GM18858 (cell line): ENCODE data around the gene UROS.
A peak's percentile ranks its signal among the peaks of the same experiment; 100 is the strongest.

ENCODE experiments used
- ATAC-seq: cut with Tn5 transposase; IDR thresholded peaks from one replicate; pipeline ENCODE4 v1.9.1; 2021; ENCODE audit not compliant: unreplicated experiment

The UROS gene

DNA sequence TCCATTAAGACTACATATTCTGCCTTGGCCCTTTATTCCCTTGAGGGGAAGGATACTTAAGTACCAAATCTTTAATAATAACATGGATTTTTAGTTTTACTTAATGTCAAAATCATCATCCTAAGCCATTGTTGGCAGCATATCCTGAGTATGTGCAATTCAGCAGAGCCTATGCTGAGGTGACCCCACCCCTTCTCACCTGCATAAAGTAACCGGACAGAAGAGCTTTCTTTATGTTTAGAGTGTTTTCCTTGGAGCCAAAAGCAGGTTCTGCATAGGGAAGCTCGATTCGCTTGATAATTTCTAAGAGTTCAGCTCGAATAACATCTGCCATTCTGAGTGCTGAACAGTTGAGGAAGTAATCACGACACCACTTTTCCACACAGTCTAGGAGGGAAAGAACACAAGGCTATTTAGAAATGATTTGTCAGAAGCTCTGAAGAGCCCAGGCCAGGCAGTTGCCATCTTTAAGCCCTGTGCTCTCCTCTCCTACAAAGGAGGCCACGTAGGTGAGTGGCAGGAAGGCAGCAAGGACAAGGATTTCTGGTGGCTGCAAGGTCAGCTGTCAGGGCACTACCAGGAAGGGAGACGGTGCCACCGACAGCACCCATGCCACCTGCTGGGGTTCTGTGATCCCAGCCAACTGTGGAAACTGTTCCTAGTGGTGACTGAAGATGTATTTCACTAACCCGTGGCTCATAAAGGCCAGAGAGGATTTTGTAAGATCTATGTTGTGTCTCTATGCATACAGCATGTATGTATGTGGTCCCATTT lies 15.9 kb upstream of the UROS start:
- no peak for ATAC-seq

DNA sequence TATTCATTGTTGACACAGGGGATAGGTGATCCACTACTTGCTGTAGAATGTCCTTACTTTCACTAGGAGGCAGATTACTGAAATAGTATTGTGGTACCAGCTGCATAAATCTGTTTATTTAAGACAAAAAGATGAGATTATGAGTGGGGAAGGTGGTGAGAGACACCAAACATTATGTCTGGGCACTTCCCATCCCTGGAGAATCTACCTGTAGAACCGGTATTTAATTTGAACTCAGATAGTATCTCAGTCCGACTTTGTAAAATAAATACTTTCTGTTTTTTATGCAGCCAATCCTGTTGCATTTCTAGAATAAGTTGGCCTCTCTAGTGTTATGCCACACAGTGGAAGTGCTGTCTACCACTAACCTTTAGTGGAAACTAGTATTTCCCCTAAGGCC lies 13.7 kb upstream of the UROS start:
- ATAC-seq = no peak

DNA sequence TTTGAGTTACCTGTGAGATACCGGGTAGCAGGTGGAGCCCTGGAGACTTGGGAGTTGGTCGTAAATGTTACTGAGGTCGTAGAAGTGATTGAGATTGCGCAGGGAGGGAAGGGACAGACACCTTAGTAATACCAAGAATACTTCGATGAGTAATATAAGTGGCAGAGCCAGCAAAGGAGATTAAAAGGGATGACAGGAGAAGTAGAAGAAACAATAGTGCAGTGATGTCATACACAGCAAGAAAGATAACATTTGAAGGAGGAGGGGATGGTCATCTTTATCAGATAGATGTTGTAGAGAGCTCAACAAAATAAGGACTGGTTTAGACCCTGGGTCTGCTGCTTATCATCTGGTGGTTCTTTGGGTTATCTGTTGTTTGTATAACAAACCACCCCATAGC lies 5.3 kb upstream of the UROS start:
- ATAC-seq = no peak

DNA sequence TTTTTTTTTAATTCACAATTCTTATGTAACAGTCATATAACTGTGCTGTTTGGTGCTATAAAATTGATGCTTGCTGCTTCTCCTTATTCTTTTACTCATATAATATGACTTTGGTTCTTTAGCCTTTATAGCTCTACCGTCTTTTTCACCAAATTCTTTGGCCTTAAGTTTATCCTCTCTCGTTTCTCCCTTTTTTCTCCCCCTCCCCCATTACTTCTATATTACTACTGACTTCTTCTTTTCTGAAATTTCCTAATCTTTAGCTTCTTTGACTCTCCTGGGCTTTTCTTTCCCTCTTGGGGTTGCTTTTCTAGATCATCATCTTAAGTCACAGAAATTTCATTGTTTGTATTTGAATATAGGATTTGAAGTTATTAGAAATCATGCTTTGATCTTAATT lies 4.1 kb upstream of the UROS start:
- ATAC-seq = no peak

DNA sequence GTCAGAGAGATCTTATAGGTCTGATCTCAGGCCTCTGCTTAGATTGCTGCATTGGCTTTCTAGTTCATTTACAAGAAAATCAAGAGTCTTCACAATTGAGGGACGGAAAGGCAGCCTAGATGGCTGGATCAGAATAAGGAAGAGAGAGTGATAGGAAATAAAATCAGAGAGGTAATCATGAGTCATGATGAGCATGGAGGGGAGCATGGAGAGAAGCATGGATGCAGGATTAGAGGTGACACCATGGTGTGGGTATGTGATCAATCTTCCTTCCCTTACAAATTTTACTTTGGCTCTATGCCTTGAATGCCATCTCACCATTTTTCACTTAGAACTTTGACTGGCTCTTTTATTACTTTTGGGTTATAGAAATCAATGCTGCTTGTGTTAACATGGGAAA lies 1.7 kb upstream of the UROS start:
- no peak for ATAC-seq

DNA sequence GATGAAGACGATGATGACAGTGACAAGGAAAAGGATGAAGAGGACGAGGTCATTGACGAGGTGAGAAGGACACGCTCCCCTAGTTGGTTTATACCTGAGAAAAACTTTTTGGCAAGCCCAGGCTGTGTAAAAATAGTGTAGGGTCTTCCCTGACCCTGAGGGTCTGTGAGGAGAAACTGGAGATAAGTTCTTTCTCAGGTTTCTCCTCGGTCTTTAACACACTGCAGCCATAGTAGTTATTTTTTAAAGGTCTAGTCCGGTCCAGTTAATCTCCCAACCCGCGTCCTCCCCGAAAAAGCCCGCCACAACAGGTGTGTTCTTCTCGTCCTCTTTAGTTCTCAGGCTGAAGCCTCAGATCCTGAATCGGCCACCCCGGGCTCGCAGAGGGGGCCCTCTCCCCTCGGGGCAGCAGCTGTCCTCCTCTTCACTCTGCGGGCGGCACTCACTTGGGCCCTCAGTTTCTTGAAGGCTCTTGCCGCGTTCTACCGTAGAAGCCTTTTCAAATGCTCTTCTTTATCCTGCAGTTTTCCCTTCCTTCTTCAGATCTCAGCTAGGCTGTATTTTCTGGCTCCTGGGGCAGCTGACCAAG lies 699 bp upstream of the UROS start:
- ATAC-seq = no peak

DNA sequence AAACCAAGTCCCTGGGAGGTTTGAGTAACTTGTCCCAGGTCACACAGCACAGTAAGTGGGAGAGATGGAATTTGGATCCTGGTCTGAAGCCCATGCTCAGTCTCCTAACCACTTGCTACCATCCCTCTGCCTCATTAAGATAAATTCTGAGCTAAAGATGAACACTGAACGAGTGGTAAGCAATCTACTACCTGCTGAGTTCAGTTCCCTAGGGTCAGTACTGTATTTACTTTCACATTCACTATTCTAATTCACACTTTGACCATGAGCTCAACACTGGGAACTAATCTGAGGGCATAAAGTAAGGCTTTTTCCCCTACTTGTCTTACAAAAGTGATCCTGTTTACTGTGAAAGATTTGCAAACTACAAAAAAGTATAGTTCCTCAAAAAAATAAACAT lies 2.4 kb downstream of the UROS start:
- peak; percentile 40 for ATAC-seq

DNA sequence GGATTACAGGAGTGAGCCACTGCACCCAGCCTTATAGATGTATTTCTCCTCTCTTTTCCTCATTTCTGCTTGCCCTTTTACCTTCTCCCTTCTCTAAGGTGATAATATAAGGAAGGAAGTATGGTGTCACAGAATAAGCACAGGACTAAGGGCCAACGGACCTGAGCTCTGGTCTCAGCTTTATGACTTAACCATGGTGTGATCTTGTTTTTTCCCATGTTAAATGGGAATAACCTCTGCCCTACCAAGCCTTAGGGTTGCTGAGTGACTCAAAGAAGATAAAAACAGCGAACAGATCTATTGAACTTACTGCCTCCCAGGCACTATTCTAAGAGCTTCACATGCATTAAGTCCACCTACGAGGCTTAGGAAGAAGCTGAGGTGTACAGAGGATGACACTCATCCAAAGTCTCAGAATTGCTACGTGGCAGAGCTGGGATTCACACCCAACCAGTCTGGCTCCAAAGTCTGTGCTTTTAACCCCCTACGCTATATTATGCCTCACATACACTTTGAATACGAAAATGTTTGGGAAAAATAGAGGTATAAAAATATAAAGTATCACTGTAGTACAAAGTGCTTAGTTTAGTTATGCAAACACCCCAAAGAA lies 5.6 kb downstream of the UROS start:
- no peak for ATAC-seq

DNA sequence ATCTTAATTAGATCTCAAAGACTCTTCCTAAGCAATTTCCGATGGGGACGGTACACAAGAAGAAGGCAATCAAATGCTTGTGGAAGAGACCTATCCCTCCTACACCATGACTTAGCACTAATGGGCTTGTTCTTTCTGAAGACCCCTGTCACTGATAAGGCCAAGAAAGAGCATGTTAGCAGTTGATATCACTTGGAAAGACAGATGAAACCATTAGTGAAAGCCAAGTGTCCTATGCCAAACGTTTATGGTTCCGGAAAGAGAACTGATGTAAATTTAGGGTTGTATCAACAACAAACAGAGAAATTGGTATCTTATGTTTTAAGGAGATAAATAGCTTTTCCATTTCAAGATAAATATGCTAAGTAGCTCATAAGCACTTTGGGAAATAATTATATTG lies 6.5 kb downstream of the UROS start:
- ATAC-seq = no peak

DNA sequence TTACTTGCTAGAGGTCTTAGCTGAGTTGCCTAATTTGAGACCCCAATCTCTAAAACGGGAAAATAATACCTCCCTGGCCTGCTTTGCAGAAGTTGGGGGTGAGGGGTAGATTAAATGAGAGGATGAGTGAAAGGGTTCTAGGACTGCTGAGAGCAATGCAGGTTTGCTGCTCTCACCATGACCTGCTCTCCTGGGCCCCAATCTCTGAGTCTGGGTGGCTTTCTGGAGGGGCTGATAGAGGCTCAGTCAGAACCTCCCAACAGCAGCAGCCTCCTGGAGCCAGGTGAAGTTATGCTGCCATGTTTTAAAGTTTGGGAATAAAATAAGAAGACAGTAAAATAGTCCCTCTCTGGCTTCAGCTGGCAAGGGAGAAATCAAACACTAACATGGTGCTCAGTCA lies 7.3 kb downstream of the UROS start:
- no peak for ATAC-seq

DNA sequence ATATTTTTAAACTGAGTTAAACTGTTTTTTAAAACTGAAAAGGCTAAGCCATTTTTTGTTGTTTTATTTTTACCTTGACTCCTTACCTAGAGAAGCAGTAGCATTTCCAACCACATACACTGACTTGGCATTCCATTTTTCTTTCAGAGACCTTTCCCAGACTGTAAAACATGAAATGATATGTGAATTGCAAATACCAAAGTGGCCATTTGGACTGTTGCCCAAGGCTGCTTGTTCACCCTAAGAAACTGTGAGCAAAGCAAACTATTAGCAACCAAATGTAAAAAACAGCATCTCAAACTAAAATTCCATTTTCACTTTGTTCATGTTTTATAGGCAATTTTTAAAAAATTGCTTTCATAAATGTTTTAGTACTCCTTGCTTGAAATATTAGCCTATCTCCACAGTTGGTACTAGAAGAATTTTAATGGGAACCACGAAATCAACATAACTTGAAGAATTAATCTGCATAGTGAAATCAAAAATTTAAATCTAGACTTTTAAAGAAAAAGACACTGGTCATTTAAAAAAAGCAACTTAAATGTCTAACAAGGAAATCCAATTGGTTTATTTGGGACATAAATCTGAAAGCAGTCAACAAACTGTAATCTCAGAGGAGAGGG lies 10.8 kb downstream of the UROS start:
- no peak for ATAC-seq

DNA sequence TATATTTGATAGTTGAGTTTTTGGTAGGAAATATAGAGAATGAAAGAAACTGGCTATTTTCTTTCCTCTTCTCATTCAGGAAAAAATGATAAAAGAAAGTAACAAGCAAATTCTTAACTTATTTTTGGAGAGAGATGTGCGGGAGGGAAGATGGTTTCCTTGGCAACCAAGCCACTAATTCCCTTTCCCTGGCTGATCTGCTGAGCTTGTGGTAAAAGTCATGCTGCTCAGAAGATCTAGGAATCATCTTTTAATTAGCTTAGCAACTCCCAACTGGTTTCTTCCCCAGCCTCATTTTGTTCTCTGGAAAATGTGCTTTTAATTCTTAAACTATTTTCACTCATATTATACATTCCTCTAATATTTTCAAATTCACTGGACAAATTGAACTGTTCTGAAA lies 11.8 kb downstream of the UROS start:
- ATAC-seq = no peak

DNA sequence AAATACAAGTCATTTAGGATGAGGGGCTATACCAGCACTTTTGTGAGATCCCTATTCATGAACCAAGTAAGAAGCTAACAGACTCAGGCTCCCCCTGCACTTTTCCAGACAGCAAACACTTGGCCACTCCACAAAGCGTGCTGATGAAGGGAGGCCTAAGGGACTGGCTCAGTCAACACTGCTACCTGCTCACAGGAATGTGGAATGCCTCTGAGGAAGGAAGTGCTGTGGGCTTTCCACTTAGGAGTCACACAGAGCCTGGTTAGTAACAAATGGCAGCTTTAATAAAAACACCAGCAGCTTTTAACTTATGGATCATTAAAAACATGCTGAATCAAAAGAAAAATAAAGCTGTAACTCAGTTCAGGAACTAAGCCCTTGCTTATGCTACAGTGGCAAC lies 15.0 kb downstream of the UROS start:
- ATAC-seq = no peak

DNA sequence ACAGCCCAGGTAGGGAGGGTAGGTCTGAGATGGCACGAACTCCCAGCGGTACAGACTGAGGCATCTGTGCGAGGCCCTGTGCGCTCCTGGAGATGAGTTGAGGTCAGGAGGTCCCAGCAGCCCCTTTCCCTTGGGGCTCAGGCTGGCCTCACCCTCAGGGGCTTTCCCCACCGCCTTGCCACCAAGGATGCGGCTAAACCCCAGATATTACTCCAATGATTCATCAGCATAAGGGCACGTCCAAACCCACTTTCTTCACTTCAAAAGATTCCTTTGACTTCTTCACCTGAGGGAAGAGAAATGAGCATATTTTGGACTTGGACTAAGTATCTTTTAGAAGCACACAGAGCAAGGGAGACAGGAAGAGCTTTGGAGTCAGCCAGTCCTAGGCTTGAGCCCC lies 20.3 kb downstream of the UROS start:
- no peak for ATAC-seq

DNA sequence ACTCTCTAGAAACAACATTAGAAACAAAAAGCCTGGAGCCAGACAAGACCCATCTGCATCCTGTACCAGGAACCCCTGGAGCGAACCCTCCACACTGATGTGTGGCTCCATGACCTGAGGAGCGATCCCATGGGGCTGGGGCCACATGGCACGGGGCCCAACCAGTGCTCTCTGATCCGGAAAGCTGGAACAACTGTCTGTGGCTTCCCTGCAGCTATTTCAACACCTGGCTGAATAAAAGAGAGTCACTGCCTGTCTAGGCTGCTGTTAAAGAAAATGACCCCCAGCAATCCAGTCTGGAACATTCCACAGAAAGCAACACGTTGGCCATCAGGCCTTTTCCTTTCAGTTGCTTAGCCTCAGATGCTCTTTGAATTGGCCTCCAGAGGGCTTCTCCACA lies 20.9 kb downstream of the UROS start:
- no peak for ATAC-seq

DNA sequence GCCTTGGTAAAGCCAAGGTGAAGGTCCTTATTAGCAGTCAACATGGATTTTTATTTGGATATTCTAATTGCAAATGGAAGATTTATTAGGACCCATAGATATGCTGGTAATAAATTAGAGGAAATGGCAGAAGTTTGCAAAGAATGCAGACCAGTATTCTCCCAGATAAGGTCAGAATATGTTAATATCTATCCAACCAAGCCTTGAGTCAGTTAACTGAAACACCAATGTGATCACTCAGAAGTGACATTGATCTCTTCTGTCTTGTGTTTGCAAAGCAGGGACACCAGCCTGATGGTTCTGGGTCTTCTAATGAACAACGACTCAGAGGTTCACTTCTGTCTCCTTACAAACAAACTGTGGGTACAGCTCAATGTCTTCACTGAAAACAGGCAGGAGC lies 21.5 kb downstream of the UROS start:
- no peak for ATAC-seq

DNA sequence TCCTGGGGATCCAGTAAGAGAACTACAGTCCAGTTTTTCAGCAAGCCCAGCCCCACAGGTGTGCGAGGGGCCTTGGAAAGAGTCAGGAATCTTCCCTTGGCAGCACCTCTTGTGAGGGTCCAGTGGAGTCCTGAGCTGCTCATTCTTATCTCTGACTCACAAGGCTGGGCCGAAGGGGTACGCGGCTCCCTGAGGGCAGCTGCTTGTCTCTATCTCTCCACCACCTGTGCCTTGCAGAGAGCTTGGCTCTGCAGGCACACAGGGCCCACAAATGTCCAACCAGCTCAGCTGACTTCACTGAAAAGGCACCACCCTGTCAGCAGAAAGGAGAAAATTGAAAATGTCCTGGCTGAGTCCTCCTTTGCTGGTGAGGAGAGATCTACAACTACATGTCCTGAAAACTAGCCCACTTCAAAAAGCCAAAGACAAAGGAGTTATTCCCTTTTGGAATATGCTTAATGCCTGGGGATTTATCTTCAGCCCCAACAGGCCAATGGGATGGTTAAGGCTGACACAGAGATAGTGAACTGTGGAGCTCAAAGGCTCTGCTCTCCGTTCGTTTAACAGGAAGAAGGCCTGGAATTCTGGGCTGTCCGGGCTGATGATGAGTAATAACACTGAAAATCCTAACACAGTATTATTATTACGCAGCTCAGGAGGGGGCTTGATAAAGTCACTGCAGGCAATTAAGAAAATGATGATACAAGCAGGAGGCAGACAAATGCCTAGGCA lies 23.4 kb downstream of the UROS start:
- no peak for ATAC-seq

DNA sequence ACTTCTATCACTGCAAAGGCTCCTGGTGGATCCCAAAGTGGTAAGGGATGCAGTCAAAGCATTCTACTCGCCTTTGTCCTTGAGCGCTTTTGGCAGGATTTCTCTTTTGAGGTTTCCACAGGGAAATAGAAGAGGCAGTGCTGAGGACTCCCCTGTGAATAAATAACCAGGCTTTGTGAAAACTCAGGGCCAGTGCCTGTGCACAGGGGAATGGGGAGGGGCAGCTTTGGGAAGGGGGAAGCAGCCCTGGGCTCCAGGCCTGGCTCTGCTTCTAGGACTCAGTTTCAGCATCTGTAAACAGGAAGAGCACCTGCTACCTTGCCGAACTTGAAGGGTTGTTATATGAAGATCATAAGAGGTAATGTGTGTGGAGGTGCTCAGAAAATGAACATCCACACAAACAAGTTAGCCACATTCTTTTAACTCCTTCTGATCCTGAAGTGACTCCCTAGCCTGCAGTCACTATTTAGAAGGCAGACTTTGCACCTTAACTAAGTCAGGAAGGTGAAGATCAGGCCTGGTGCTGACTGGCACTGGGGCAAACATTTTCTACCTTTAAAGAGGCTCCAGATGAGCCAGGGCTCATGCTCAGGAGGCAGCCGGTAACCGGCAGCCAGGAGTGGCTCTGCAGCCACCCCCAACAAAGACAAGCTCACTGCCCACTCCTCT lies 24.9 kb downstream of the UROS start:
- ATAC-seq = no peak

DNA sequence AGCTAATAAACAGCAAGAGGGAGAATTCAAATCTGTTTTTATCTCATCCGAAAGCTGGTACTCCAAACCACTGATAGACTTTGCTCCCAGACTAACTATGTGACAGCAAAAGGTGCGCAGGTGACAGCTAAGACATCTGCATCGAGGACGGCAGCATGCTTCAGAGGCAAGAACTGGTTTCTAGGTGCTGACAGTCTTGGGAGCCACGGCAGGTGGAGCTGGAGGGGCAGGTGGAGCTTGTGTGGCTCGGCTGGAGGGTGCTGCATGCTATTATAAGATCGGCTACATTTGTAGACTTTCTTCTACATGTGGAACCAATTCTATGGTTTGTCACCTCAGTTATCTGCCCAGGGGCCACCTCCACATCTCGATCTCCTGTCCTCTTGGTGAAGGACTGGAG lies 25.6 kb downstream of the UROS start:
- ATAC-seq = no peak

DNA sequence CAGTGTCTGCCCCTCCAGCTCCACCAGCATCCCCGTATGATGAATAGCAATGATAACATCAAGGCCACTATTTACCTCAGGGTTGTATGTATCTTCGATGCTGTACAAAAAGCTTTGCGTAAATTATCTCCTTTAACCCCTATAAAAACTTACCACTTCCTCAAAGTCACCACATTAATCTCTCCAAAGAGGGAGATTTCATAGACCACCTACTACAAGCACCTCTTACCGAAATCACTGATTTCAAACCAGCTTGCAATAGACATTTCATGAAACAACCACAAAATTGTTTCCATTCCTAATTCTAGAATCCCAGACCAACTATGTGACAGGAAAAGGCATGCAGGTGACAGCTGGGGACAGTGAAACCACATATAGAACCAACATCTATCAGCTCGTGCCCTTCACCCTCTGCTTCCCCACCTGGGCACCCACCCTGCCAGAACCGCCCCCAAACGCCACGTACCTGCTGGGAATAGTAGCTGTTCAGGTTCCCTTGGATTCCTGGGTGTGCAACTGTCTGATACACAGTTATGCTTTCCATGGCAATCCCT lies 27.3 kb downstream of the UROS start:
- no peak for ATAC-seq

DNA sequence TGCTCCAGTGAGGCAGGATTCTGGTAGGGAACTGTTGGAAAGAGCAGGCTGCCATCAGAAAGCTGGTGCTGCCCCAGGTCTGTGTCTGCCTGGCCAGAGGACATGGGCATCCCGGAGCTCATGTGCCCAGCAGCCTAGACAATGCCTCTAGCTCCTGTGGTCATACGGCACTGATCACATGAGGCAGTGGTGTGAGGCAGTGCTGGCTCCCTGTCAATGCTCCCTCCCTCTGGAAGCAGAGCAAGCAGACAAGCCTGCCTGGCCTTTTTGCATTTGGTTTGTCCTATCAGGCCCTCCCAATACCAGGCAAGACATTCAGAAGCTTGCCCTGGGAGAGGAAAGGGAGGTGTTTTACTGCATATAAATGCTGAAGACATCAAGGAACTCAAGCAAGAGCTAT lies 27.9 kb downstream of the UROS start:
- ATAC-seq = no peak
